ENCODE data around the gene THRB. TPM values are rescaled to one million over a fixed set of nuclear protein-coding genes. Genes with fewer than 3 reads are reported as not detected.

THRB gene
- total and polyA plus RNA-seq, 2 experiments from 2014 or later: 3.3 to 5.1 TPM

DNA sequence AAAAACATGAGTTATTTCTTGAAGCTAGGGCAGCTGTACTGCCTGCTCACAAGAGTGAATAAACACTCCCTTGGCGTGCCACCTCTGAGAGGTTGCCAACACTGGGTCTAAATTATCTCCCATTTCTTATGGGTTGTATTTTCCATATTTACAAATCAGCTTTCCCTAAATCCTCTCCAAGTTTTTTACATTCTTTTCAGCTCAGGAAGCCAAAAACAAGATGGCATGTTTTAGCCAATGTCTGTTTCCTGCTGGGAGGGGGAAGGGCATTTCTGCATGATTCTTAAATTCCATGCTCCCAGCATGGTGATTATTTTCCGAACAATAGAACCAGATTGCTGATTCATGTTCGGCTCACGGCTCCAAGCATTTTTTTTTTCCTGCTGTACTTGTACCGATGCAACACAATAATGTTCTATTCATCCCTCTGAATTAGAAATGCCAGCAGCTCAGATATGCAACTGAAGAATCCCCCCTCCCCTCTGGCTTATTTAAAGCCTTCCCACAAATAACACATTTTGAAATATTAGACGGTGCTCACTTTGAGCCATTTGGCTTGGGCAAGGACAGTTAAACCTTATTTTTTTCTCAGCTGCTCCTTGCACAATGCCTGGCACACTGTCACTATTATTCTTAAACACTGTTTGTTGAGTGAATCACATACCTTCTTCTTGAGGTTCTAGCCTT, 252.5 kb downstream of the THRB start:
- Histone ChIP-seq H3F3A (ENCODE audit: insufficient read depth) (peaks cover 31% of the 10 kb centered on the region), H3K4me3 (peak overlapping the region; percentile 11), H3K36me3 (ENCODE audit: low read depth) (no peaks in the 10 kb centered on the region), H3K27me3 (replicated peaks; ENCODE audit: insufficient read depth) (no peaks in the 10 kb centered on the region), H3K9me2 (ENCODE audit: insufficient read depth) (no peaks in the 10 kb centered on the region), H2AFZ (no peak overlapping the region; the same call in 1 of the 2 replicates), H3K4me2 (ENCODE audit: unreplicated experiment) (peak overlapping the region; percentile 57), H3K9me3 (ENCODE audit: low read depth) (no peaks in the 10 kb centered on the region), H3K79me2 (ENCODE audit: insufficient read depth) (no peaks in the 10 kb centered on the region), H3K4me1 (ENCODE audit: insufficient read depth) (peaks cover 31% of the 10 kb centered on the region), H3K27ac (peak overlapping the region; percentile 55), H3K9ac (peak overlapping the region; percentile 1; the same call in 1 of the 2 replicates), H4K20me1 (ENCODE audit: insufficient read depth) (no peaks in the 10 kb centered on the region)
- TF ChIP-seq EZH2phosphoT487 (IDR thresholded peaks at IDR 0.05; ENCODE audit: insufficient read depth, low read depth): no peak
- TF ChIP-seq EZH2 (IDR thresholded peaks at IDR 0.05; ENCODE audit: insufficient read depth, poor library complexity, severe bottlenecking): no peak
- WGBS, 2 experiments (ENCODE audit: low coverage in 1 of 2, low lambda C conversion rate in 2 of 2, missing lambda C conversion rate in 2 of 2): 3 to 8% methylated on average over 6 of the region's 6 CpGs
- DNase-seq: peak; percentile 92
- in situ Hi-C loops (cut with MboI): no loop called here

DNA sequence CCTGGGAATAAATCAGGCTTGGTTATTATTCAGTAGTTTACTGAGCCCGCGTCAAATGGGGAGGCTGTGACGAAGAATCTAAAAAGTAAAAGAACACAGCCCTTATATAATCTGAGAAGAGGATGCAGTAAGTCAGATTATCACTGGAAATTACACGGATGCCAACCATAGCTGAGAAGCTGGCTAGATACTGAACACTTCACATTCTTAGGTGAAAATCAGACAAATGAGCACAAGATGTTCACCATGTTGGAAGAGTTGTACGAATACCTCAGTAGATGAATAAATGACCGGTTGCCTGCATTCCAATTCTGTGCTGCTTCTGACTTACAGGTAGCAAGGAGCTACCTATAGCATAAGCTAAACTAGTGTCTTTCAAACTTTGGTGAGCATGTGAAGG, 254.3 kb downstream of the THRB start:
- no peaks in the 10 kb centered on the region for H3K79me2 ChIP-seq (ENCODE audit: insufficient read depth)
- no peaks in the 10 kb centered on the region for H3K27me3 ChIP-seq (replicated peaks; ENCODE audit: insufficient read depth)
- H3K4me3 ChIP-seq: no peak overlapping the region
- 92 to 93% methylated on average over 6 of the region's 6 CpGs for WGBS, 2 experiments (ENCODE audit: low coverage in 1 of 2, low lambda C conversion rate in 2 of 2, missing lambda C conversion rate in 2 of 2)
- H4K20me1 ChIP-seq (ENCODE audit: insufficient read depth): no peaks in the 10 kb centered on the region
- H3K9me2 ChIP-seq (ENCODE audit: insufficient read depth): no peaks in the 10 kb centered on the region
- peaks cover 40% of the 10 kb centered on the region for H3F3A ChIP-seq (ENCODE audit: insufficient read depth)
- H3K27ac ChIP-seq: no peak overlapping the region
- H2AFZ ChIP-seq: no peak overlapping the region
- TF ChIP-seq EZH2 (IDR thresholded peaks at IDR 0.05; ENCODE audit: insufficient read depth, poor library complexity, severe bottlenecking): no peak
- no peak for TF ChIP-seq EZH2phosphoT487 (IDR thresholded peaks at IDR 0.05; ENCODE audit: insufficient read depth, low read depth)
- peaks cover 37% of the 10 kb centered on the region for H3K4me1 ChIP-seq (ENCODE audit: insufficient read depth)
- in situ Hi-C loops (cut with MboI): no loop called here
- no peak overlapping the region for H3K4me2 ChIP-seq (ENCODE audit: unreplicated experiment)
- DNase-seq: no peak
- no peaks in the 10 kb centered on the region for H3K36me3 ChIP-seq (ENCODE audit: low read depth)
- H3K9me3 ChIP-seq (ENCODE audit: low read depth): no peaks in the 10 kb centered on the region
- H3K9ac ChIP-seq: no peak overlapping the region

DNA sequence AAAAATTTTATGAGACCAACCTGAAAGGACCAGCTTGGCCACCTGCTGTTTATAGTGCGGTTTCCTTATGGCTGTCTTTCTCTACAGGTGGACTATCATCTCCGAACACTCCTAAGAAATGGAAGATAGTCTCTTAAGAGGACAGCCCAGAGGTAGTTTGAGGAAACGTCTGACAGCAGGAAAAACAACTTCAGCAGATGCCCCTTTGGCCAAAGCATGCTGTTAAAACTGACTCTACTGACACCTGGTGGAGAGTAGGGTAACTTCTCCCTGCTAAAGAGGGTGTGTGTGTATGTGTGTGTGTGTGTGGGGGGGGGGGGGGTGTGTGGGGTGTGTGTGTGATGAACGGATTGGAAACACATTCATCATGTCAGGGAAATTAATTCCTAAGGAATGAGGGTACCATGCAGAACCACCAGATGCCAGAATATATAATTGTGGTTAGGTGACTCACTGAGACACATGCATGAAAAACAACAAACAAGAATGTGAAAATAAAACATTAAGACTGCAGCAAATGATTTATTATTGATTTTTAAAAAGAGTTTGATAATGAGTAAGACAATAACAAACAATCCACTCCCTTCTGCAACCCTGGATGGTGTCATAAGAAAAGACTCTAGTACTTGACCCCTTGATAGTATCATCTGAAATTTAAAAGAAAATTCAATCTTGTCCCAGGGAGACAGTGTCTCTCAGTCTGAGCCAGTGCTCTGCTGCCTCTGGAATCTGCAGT, 256.5 kb downstream of the THRB start:
- Histone ChIP-seq H3K4me1 (ENCODE audit: insufficient read depth) (peaks cover 37% of the 10 kb centered on the region), H3F3A (ENCODE audit: insufficient read depth) (peaks cover 40% of the 10 kb centered on the region), H4K20me1 (ENCODE audit: insufficient read depth) (no peaks in the 10 kb centered on the region), H3K27me3 (replicated peaks; ENCODE audit: insufficient read depth) (no peaks in the 10 kb centered on the region), H3K9ac (peak overlapping the region; percentile 49), H2AFZ (0 out of 2 replicates have a peak overlapping the region, but pooled peaks have one; percentile 32), H3K9me3 (ENCODE audit: low read depth) (no peaks in the 10 kb centered on the region), H3K27ac (peak overlapping the region; percentile 83), H3K4me3 (0 out of 2 replicates have a peak overlapping the region, but pooled peaks have one; percentile 6), H3K36me3 (ENCODE audit: low read depth) (no peaks in the 10 kb centered on the region), H3K79me2 (ENCODE audit: insufficient read depth) (no peaks in the 10 kb centered on the region), H3K4me2 (ENCODE audit: unreplicated experiment) (peak overlapping the region; percentile 59), H3K9me2 (ENCODE audit: insufficient read depth) (no peaks in the 10 kb centered on the region)
- in situ Hi-C loops (cut with MboI): loop anchor here (10.0 kb wide), 1 partner anchor 233 kb away; no protein-coding TSS in a partner anchor
- DNase-seq: peak; percentile 92
- 28 to 31% methylated on average over 3 to 4 of the region's 4 CpGs for whole genome bisulfite sequencing, 2 experiments (ENCODE audit: low coverage in 1 of 2, low lambda C conversion rate in 2 of 2, missing lambda C conversion rate in 2 of 2)
- TF ChIP-seq EZH2 (IDR thresholded peaks at IDR 0.05; ENCODE audit: insufficient read depth, poor library complexity, severe bottlenecking) (no peak), EZH2phosphoT487 (IDR thresholded peaks at IDR 0.05; ENCODE audit: insufficient read depth, low read depth) (no peak)

DNA sequence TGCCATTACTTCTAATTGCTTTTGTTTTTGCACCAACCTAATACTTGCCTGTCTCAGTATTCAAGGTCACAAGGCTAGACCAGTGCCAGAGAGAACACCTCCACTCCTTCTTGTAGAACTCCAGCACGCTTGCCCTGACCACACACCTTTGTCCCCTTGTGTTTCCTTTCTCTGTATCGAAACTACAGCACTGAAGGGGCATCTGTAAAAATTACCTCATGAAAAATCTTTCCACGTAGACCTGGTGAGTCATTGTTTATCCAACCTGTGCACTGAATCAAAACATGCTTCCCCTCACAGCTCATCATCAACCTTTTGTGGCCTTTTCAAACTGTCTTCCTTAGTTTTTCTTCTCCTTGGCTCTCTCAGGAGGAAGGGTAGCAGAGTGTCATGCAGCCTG, 259.5 kb downstream of the THRB start:
- in situ Hi-C loops (cut with MboI): loop anchor here (10.0 kb wide), 1 partner anchor 230 kb away; no protein-coding TSS in a partner anchor
- no peak overlapping the region for H3K4me3 ChIP-seq
- 71 to 72% methylated on average over 3 of the region's 3 CpGs for WGBS, 2 experiments (ENCODE audit: low coverage in 1 of 2, low lambda C conversion rate in 2 of 2, missing lambda C conversion rate in 2 of 2)
- peaks cover 25% of the 10 kb centered on the region for H3K4me1 ChIP-seq (ENCODE audit: insufficient read depth)
- no peak for TF ChIP-seq EZH2 (IDR thresholded peaks at IDR 0.05; ENCODE audit: insufficient read depth, poor library complexity, severe bottlenecking)
- H3K9me3 ChIP-seq (ENCODE audit: low read depth): no peaks in the 10 kb centered on the region
- no peaks in the 10 kb centered on the region for H3K27me3 ChIP-seq (replicated peaks; ENCODE audit: insufficient read depth)
- H3K9ac ChIP-seq: no peak overlapping the region
- no peak overlapping the region for H2AFZ ChIP-seq
- no peaks in the 10 kb centered on the region for H3K79me2 ChIP-seq (ENCODE audit: insufficient read depth)
- H3K27ac ChIP-seq: no peak overlapping the region
- no peaks in the 10 kb centered on the region for H3K36me3 ChIP-seq (ENCODE audit: low read depth)
- no peak for DNase-seq
- no peak overlapping the region for H3K4me2 ChIP-seq (ENCODE audit: unreplicated experiment)
- H3K9me2 ChIP-seq (ENCODE audit: insufficient read depth): no peaks in the 10 kb centered on the region
- H3F3A ChIP-seq (ENCODE audit: insufficient read depth): peaks cover 27% of the 10 kb centered on the region
- H4K20me1 ChIP-seq (ENCODE audit: insufficient read depth): no peaks in the 10 kb centered on the region

All from GM23248 (cell line).